Activated T-cell treated with anti-CD3 and anti-CD28 coated beads, Interleukin-2, amount 50 U/mL, for 4 hours (primary cell): ENCODE results near the gene TMEM131. TPM values are rescaled to one million over a fixed set of nuclear protein-coding genes. Genes with fewer than 3 reads are reported as not detected.
A peak's percentile ranks its signal among the peaks of the same experiment; 100 is the strongest.
"Not testable (repeated sequence)": the region's sequence is repeated elsewhere in the genome, so short reads cannot be mapped to it uniquely, and the experiment has no call there.

Source experiments
- ATAC-seq, 2 donors: fragments of 200-7000 bp; cut with Tn5 transposase; one replicate each; pipeline ENCODE4 v1.10.0; 2021
- DNase-seq: peaks from one replicate; pipeline ENCODE4 v3.0.0-alpha.2; 2020
- H3K27me3 Mint-ChIP-seq: one replicate; pipeline ENCODE4 v1.8.0; 2021; ENCODE audit warnings: low read depth, mixed read lengths
- H3K36me3 Mint-ChIP-seq: one replicate; pipeline ENCODE4 v1.8.0; 2022; ENCODE audit warnings: mixed read lengths; ENCODE audit not compliant: insufficient read depth
- H3K4me1 Mint-ChIP-seq: one replicate; pipeline ENCODE4 v1.8.0; 2021; ENCODE audit warnings: low read depth, mixed read lengths
- H3K4me3 Mint-ChIP-seq: one replicate; pipeline ENCODE4 v1.8.0; 2021; ENCODE audit warnings: mild to moderate bottlenecking, moderate library complexity, mixed read lengths
- H3K9me3 Mint-ChIP-seq: one replicate; pipeline ENCODE4 v1.8.0; 2021; ENCODE audit warnings: mixed read lengths
- total RNA-seq, 3 donors: library from RNA; stranded (reverse); gene quantifications; one replicate each; pipeline ENCODE4 v1.2.1, GENCODE V29; 2021

TMEM131 gene
- total RNA-seq, 3 donors from 2014 or later, result 23.9 to 31.6 (median 28.3) TPM

DNA sequence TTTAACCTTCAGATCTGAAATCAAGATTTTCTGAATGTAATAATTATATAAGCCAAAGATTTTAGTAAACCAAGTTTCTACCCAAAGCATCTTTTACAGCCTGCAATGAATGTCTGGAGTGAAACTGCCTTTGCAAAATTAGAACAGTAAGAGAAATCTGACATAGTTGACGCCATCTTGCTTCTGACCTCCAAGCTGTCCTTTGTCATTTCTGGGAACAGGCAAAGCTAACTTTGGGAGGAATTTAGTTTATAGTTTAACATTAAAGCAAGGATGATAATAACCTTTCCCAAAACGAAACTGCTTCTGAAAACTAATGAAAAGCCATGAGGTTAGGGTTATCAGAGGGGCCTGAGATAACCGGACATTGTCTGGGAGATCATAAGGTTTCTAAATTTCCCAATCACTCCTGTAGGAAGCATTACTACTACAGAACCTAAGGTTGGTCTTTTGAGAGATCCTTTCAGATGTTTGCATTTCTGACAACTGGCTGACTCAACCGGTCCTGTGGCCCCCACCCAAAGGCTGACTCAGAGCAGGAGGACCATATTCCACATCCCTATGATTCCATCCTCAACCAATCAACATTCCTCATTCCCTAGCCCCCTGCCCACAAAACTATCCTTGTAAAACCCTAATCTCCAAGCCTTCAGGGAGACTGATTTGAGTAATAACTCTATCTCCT, 124.5 kb downstream of the TMEM131 start:
- Mint-ChIP-seq H3K4me3 (no peak overlapping the region), H3K27me3 (no peaks in the 10 kb centered on the region), H3K4me1 (peaks cover 56% of the 10 kb centered on the region), H3K9me3 (peaks cover 8% of the 10 kb centered on the region), H3K36me3 (peaks cover 19% of the 10 kb centered on the region)
- ATAC-seq (no peak), DNase-seq (no peak)

DNA sequence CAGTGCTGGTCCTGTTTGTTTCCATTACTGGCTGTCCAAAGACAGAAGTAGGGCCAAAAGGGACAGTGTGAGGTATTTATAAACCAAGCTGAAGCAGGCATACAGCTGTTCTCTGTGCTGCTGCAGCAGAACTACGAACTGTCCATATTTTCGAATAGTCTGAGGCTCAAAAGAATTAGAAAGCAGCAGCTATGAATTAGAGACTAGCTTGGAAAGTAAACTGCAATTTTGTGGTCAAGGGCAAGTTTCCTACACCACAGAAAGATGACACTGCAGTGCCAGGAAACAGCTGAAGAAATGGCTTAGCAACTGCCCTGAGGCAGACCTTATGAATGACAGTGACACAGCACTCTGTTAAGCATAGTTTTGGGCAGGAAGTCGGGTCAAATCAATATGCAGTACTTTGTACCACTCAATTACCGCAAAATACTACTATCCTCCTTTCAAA, 125.3 kb downstream of the TMEM131 start:
- Mint-ChIP-seq H3K9me3 (peaks cover 9% of the 10 kb centered on the region), H3K36me3 (peaks cover 19% of the 10 kb centered on the region), H3K4me3 (peak overlapping the region; percentile 58), H3K4me1 (peaks cover 50% of the 10 kb centered on the region), H3K27me3 (no peaks in the 10 kb centered on the region)
- DNase-seq, result no peak
- ATAC-seq, result peak; percentile 87 to 97

DNA sequence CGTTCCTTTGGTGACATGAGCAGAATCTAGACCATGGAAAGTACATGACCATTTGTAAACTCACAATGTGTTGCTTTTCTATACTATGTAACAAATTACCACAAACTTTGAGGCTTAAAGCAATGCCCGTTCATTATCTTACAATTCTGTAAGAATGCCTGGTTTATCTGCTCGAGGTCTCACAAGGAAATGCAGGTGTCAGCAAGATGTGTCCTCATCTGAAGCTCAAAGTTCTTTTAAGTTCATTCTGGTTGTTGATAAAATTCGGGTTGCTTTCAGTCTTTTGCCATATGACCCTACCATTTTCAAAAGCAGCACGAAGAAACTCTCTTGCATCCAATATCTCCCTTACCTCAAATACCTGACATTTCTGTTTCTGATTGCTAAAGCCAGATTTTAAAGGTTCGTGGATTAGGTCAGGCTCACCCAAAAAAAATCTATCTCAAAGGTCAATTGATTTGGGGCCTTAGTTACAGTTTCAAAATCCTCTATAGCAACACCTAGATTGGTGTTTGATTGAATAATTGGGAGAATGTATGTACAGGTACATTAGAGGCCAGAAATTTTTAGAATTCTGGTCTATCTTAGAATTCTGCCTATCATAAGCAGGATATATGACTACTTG, 125.9 kb downstream of the TMEM131 start:
- Mint-ChIP-seq H3K4me1 (peaks cover 44% of the 10 kb centered on the region), H3K36me3 (peaks cover 22% of the 10 kb centered on the region), H3K4me3 (peak overlapping the region; percentile 58), H3K27me3 (no peaks in the 10 kb centered on the region), H3K9me3 (peaks cover 6% of the 10 kb centered on the region)
- ATAC-seq, result no peak
- DNase-seq, result no peak

DNA sequence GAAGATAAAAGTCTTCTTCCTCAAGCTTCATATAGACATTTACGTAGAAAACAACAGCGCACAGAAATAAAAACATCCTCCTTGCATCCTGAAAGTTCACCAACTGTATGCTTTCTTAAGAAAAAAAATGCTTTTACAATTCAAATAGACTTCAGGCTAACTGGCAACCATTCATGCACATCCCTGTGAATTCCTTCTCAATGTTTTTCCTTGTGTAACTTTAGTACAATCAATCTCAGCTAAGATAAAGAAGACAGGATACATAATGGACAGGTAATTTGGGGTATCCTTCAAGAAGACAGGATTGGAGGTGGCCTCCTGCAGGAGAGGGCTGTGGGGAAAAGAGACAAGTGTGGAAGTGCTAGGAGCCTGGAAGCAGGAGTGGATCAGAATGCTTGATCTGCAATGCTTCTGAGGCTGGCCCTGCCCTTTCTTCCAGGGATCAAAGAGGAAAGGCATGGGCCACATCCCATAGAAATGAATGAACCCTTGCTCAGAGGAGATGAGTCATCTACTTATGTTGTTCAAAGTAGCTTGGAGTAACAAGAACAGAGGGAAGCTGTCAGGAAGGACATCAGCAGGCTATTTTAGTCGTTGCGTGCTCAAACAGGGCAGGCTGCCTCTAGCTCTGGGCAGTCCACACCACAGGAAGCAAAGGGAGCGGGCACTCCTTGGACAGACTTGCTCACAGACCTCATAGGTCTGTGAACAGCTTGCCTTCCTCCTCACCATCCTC, 126.6 kb downstream of the TMEM131 start:
- ATAC-seq (no peak), DNase-seq (no peak)
- Mint-ChIP-seq H3K4me3 (no peak overlapping the region), H3K9me3 (peaks cover 6% of the 10 kb centered on the region), H3K4me1 (peaks cover 43% of the 10 kb centered on the region), H3K27me3 (no peaks in the 10 kb centered on the region), H3K36me3 (peaks cover 20% of the 10 kb centered on the region)

DNA sequence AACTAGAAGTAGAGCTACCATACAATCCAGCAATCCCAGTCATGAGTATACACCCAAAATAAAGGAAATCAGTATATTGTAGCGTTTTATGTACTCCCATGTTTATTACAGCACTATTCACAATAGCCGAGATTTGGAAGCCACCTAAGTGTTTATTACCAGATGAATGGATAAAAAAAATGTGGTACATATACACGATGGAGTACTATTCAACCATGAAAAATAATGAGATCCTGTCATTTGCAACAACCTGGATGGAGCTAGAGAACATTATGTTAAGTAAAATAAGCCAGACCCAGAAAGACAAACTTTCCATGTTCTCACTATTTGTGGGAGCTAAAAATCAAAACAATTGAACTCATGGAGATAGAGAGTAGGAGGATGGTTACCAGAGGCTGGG, 131.9 kb downstream of the TMEM131 start:
- Mint-ChIP-seq H3K9me3 (peaks cover 24% of the 10 kb centered on the region), H3K36me3 (peaks cover 50% of the 10 kb centered on the region), H3K27me3 (no peaks in the 10 kb centered on the region), H3K4me3 (no peak overlapping the region), H3K4me1 (peaks cover 7% of the 10 kb centered on the region)
- ATAC-seq (no peak), DNase-seq (no peak)

DNA sequence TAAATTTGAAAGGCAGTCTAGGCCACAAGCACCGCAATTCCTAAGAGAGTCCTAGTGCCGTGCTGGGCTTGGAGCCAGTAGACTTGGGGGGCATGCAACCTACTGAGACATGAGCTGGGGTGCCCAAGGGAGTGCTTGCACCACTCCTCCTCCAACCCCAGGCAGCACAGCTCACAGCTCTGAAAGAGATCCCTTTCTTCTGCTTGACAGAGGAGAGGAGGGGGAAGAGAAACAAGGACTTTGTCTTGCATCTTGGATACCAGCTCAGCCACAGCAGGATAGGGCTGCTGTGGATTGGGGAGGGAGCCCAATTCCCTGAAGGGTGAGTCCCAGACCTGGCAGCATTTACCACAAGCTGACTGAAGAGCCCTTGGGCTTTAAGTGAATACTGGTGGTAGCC, 134.6 kb downstream of the TMEM131 start:
- no peaks in the 10 kb centered on the region for H3K27me3 Mint-ChIP-seq
- ATAC-seq (no peak), DNase-seq (no peak)
- H3K4me1 Mint-ChIP-seq, result peaks cover 3% of the 10 kb centered on the region
- peaks cover 59% of the 10 kb centered on the region for H3K36me3 Mint-ChIP-seq
- H3K9me3 Mint-ChIP-seq, result peaks cover 19% of the 10 kb centered on the region
- no peak overlapping the region for H3K4me3 Mint-ChIP-seq

DNA sequence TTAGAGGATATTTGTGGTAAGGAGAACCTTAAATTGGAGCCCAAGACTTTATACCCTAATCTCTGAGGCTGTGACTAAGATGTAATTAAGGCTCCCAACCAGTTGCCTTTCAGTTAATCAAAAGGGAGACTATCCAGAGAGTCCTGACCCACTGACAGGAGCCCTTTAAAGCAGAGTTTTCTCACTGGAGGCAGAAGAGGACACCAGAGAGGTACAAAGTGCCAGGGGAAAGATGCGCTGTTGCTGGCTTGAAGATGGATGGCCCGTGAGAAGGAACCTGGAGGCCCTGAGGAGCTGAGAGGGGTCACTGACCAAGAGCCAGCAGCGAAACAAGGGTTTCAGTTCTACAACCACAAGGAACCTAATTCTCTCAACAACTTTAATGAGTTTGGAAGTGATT, 137.3 kb downstream of the TMEM131 start:
- ATAC-seq (no peak), DNase-seq (no peak)
- Mint-ChIP-seq H3K9me3 (peaks cover 10% of the 10 kb centered on the region), H3K4me3 (no peak overlapping the region), H3K27me3 (no peaks in the 10 kb centered on the region), H3K4me1 (peaks cover 5% of the 10 kb centered on the region), H3K36me3 (peaks cover 53% of the 10 kb centered on the region)

DNA sequence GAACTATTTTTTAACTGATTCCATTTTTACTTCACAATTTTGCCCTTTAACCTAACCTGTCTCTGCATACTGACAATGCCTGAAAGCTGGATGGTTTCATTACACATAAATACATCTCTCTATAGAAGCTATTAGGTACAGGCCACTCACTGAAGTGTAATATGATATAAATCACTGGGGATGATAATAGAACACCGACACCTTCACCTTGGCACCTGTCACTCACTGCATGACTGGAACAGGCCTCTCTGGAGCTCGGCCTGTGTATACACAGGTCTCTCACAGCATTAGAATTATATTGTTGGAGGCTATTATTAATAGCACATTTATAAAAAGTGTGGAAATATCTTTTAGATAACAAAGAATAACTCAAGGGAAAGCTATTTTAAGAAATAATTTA, 138.2 kb downstream of the TMEM131 start:
- H3K27me3 Mint-ChIP-seq, result no peaks in the 10 kb centered on the region
- H3K4me3 Mint-ChIP-seq, result no peak overlapping the region
- ATAC-seq, result no peak
- no peak for DNase-seq
- H3K9me3 Mint-ChIP-seq, result peaks cover 3% of the 10 kb centered on the region
- H3K4me1 Mint-ChIP-seq, result peaks cover 10% of the 10 kb centered on the region
- H3K36me3 Mint-ChIP-seq, result peaks cover 47% of the 10 kb centered on the region

DNA sequence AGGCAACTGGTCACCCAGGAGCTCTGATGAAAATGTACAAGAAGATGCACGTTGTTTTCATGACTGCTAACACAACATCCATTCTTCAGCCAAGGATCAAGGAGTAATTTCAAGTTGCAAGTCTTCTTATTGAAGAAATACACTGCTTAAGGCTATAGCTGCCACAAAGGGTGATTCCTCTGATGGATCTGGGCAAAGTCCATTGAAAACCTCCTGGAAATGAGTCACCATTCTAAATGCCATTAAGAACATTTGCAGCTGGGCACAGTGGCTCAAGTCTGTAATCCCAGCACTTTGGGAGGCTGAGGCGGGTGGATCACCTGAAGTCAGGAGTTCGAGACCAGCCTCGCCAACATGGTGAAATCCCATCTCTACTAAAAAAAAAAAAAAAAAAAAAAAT, 142.7 kb downstream of the TMEM131 start:
- not testable (repeated sequence) for H3K27me3 Mint-ChIP-seq, ATAC-seq, H3K4me3 Mint-ChIP-seq, H3K9me3 Mint-ChIP-seq, DNase-seq
- Mint-ChIP-seq H3K36me3 (peaks cover 29% of the 10 kb centered on the region), H3K4me1 (peaks cover 44% of the 10 kb centered on the region)

DNA sequence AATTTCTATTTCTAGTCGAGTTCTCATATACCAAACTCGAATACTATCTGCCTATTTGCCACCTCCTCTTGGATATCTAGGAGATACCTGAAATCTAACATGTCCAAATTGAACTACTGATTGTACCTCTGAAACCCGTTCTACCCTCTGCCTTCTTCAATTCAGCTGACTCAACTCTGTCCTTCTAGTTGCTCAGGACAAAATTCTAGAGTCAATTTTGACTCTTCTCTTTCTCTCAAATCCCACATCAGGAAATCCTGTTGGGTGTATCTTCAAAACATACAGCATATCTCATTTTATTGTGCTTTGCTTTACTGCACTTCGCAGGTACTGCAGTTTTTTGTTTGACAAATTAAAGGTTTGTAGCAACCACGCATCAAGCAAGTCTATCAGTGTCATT, 144.6 kb downstream of the TMEM131 start:
- H3K9me3 Mint-ChIP-seq, result no peaks in the 10 kb centered on the region
- peaks cover 21% of the 10 kb centered on the region for H3K36me3 Mint-ChIP-seq
- H3K27me3 Mint-ChIP-seq, result no peaks in the 10 kb centered on the region
- H3K4me3 Mint-ChIP-seq, result no peak overlapping the region
- peaks cover 44% of the 10 kb centered on the region for H3K4me1 Mint-ChIP-seq
- DNase-seq (no peak), ATAC-seq (no peak)

DNA sequence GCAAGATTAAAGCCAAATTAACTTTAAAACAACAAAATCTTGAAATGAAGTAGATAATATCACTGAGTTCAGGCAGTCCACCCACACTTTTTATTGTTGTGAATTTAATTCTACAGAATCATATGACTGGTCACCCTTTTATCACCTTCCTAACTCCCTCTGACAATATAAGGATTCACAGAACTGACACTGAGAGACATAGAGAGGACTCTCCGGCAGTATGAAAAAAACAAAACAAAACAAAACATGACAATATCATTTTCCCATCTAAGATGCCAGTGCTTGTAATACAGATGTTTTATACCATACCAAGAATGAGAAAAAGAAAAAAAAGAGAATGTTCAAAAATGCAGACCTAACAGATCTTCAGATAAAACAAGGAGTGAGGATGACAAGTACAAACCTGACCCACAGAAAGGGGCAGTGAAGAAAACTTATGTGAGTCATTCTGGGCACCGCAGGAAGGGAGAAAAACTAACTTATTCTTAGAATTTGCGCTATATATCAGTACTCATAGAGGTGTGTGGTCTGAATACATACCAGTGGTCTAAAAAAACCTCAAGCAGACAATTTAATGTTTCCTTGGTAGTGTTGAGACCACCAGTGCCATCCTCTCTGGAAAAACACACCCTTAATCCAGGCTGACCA, 145.7 kb downstream of the TMEM131 start:
- no peak for DNase-seq
- peaks cover 47% of the 10 kb centered on the region for H3K4me1 Mint-ChIP-seq
- no peaks in the 10 kb centered on the region for H3K27me3 Mint-ChIP-seq
- peaks cover 21% of the 10 kb centered on the region for H3K36me3 Mint-ChIP-seq
- H3K9me3 Mint-ChIP-seq, result no peaks in the 10 kb centered on the region
- ATAC-seq, result peak; percentile 57 to 73
- no peak overlapping the region for H3K4me3 Mint-ChIP-seq

DNA sequence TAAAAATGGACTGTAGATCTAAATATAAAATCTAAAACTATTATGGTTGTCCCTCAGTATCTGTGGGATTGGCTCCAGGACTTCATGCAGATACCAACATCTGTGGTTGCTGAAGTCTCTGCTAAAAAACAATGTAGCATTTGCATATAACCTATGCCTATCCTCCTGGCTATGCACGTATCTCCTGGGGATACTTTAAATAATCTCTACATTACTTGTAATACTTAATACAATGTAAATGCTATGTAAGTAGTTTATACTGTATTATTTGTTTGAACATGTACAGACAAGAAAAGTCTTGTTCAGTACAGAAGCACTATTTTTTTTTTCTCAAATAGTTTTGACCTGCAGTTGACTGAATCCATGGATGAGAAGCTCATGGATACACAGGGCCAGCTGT, 147.4 kb downstream of the TMEM131 start:
- no peak for ATAC-seq
- H3K27me3 Mint-ChIP-seq, result no peaks in the 10 kb centered on the region
- H3K36me3 Mint-ChIP-seq, result peaks cover 10% of the 10 kb centered on the region
- no peaks in the 10 kb centered on the region for H3K9me3 Mint-ChIP-seq
- DNase-seq, result no peak
- peaks cover 43% of the 10 kb centered on the region for H3K4me1 Mint-ChIP-seq
- no peak overlapping the region for H3K4me3 Mint-ChIP-seq

DNA sequence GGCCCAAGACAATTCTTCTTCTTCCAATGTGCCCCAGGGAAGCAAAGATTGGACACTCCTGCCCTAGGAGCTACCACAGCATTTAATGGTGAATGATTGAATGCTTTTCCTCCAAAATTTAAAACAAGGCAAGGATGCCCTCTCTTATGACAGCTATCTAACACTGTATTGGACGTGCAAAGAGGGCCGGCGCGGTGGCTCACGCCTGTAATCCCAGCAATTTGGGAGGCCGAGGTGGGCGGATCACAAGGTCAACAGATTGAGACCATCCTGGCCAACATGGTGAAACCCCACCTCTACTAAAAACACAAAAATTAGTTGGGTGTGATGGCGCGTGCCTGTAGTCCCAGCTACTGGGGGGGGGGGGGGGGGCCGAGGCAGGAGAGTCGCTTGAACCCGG, 149.0 kb downstream of the TMEM131 start:
- H3K36me3 Mint-ChIP-seq, result peaks cover 13% of the 10 kb centered on the region
- ATAC-seq, DNase-seq, H3K27me3 Mint-ChIP-seq, H3K4me3 Mint-ChIP-seq, H3K9me3 Mint-ChIP-seq: not testable (repeated sequence)
- peaks cover 31% of the 10 kb centered on the region for H3K4me1 Mint-ChIP-seq

DNA sequence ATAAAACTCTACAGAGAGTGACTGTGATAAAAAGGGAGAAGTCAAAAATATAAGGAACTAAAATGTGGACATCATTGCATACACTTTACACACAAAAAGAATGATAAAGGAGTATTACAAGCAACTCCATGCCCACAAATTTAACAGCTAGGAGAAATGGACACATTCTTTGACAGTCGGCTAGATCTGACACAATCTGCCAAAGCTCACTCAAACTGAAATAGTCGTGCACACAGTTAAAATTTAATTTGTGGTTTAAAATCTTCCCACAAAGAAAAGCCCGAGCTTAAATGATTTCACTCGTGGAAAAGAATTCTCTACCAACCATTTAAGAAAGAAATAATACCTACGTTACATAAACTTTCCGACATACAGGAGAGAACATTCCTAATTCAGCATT, 149.9 kb downstream of the TMEM131 start:
- H3K4me1 Mint-ChIP-seq, result peaks cover 22% of the 10 kb centered on the region
- H3K36me3 Mint-ChIP-seq, result peaks cover 13% of the 10 kb centered on the region
- no peak overlapping the region for H3K4me3 Mint-ChIP-seq
- no peaks in the 10 kb centered on the region for H3K9me3 Mint-ChIP-seq
- DNase-seq, result no peak
- no peaks in the 10 kb centered on the region for H3K27me3 Mint-ChIP-seq
- no peak for ATAC-seq
